CD4-positive, alpha-beta T cell treated with Interleukin-6 at 100 ng/mL for 8 hours (primary cell): ENCODE measurements around the gene ZNF394.

ENCODE experiments used
- DNase-seq: peaks from one replicate; pipeline ENCODE4 v3.0.0-alpha.2; 2020; ENCODE audit warnings: mixed read lengths, low spot score

ZNF394 gene

DNA sequence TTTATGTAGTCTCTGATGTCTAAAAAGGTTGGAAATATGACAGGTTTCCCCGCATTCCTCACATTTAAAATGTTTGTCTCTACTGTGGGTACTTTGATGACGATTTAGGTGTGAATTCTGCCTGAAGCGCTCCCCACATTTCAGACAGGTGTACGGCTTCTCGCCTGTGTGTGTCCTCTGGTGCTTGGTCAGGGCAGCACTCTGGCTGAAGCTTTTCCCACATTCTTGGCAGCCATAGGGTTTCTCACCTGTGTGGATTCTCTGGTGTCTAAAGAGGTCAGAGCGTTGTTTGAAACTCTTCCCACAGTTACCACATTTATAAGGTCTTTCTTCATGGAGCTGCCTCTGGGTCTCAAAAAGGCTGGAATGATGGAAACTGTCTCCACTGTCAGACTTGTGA lies 6.3 kb downstream of the ZNF394 start:
- DNase-seq, result no peak

DNA sequence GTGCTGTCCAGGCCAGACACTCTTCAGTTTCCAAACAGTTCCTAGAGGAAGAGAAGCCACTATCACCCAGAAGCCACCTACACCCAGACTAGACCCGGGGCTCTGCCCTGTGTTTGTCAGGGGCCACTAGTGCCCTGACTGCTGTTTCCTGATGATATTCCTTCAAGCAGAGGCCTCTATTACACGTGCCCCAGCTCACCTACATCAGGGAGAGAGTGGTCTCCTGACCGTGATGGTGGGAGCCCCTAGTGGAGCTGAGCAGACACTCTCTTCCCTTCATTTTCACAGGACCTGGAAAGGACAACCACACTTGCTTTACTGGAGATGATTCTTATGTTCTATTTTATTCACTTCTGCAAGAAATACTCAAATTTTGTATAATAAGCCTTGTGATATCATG lies 9.2 kb downstream of the ZNF394 start:
- DNase-seq, result no peak

DNA sequence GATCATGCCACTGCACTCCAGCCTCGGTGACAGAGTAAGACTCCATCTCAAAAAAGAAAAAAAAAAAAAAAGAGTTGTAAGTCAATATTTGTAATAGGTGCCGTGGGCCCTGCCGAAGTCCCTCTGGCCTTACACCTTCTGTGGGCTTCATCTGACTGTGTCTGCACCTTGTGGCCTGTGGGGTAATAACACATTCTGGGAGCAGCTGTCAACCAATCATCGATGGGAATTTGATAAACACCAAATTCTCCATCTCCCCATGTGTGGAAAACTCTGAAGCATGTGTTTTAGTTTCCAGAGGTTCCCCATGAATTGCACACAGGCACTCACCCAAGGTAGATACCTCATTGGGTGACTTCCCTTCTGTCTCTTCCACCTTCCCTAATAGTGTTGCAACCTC lies 10.8 kb downstream of the ZNF394 start:
- DNase-seq, result no peak

DNA sequence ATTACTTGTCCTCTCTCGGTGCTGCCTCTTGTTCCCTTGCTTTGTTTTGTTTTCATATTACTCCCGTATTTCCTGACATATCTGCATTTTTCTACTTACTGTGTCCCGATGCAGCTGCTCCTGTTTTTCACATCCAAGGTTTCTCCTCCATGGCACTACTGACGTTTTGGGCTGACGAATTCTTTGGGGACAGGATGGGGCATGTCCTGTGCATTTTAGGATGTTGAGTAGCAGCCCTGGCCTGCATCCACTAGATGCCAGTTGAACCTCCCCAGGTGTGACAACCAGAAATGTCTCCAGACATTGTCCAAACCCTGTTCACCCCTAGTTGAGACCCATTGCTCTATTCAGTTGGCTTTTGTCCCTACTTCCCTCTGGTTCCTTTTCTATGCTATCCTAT lies 15.0 kb downstream of the ZNF394 start:
- DNase-seq, result no peak

DNA sequence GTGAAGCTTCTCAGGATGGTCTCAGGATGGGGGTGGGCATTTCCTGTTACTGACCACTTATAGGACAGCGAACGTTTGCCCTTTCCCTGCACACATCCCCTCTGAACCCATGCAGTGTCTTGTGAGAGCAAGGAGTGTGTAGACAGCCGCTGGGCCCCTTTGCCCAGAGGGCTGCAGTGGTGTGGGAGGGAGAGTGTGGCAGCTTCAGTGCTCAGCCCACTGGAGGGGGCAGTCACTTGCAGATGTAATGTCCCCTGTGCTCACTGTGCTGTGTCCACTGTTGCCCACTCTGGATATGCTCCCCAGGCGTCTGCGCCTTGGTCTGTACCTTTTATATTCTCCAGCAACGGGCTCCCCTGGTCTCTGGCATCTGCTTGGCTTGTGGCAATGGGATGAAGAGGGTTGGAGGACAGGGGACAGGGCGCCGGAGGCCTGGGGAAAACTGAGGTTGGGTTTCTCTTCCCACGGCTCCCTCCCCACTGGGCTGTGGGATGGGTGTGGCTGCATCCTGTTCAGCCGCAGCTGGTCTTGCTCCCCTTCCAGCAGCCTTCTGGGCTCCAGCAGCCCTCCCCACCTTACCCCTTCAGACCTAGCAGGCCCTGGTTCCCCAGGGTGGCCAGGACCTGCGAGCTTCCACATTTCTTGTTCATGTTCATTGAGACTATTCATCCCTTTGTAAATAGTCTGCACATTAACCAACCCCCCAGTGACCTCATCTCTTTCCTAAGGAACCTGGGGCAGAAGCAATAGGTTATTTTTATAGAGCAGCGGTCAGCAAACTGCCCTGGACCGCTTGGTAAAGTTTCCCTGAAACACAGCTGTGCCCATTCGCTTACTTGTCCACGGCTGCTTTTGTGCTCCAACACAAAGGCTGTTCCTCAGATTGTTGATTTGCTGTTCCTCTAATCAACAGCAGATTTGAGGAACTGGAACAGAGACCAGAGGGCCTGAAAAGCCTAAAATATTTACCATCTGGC lies 21.3 kb downstream of the ZNF394 start:
- no peak for DNase-seq

DNA sequence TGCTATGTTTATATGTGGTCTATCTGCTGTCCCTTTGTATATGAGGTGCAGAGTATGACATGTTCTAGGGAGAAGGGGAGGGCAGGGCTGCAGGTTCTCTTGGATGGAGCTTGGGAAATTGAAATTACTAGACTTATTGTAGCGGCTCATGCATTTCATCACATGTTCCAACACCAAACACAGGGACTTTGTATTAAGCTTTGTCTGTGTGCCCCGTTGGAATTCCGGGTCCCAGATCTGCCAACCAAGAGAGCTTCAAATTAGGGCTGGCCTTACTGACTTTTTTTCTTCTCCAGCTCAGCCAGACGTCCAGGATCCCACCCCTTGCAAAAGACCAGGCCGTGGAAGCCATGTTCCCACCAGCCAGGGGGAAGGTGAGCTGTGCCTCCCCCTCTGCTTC lies 24.0 kb downstream of the ZNF394 start:
- no peak for DNase-seq

DNA sequence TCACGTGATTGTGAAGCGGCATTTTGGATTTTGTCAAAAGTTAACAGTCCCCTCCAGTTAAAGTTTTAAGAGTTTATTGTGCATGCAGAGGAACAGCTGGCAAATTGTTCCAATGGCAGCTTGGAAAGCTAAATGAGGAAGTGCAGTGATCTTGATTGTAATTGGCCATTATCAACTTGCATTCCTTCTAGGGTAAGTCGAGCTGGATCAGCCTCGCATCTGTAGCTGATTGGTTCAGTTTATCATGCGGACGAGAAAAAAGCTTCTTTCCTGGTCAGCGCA lies 26.8 kb downstream of the ZNF394 start:
- DNase-seq, result no peak

DNA sequence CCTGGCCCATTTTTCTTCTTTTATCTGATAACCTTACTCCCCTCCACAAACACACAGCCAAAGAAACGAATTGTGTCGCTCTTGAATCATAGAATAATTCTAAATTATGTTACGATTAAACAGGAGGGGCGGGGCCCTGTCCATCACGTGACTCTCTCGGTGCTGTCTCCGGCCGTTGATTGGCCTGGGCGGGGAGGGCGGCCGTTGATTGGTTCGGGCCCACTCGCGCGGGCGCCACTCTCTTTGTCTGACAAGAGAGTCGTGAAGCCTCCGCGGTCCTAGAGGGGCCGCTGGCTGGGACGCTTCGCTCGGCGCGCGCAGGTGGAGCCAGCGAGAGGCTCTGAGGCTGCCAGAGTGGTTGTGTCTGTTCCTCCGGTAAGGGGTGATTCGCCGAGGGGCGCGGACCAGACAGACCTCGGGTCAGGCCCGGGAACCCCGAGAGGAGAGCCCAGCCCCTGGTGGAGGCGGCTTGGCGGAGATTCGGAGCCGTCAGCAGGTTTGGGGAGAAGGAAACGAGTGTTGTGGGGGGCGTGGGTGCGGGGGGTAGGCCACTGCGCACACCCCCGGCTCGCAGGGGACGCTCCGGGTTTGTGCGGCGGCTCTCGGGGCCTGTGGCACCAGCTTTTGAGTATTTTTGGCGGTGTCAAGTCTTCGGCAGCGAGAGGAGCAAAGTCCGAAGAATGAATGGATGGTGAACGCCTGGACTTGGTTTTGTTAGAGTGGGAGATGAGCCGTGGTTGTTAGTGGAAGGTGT lies 27.3 kb downstream of the ZNF394 start, which contains the start of gene ZNF789:
ZNF789 (plus strand) TSS at position 330 of the 754 bp plus-strand sequence. CDS start 3,567 bp downstream, outside the sequence.
- peak; percentile 97 for DNase-seq

DNA sequence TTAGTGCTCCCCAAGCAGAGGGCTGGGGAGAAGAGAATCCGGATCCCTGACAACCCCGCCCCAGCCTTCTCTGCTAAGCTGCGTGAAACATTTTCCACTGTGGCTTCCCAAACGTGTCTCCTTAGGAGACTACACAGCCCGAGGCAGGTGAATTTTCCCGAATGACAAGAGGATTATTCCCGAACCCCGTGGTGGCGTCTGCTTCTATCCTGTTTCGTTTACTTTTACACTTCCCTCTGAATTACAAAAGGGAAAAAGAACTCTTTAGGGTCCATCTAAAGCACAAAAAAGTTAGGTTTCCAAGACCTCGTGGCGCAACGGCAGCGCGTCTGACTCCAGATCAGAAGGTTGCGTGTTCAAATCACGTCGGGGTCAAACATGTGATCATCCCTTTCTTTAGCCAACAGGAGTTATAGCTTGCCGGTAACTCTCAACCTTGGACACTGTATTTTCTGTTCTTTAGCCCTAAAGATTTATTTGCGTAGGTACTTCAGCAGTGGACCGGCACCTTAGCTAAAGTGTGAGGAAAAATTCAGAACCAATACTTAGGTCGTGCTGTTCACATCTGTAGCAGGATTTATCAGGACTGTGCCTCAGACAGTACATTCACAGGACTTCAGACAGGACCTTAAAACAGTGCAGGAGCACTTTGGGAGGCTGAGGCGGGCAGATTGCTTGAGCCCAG lies 30.6 kb downstream of the ZNF394 start:
- no peak for DNase-seq

DNA sequence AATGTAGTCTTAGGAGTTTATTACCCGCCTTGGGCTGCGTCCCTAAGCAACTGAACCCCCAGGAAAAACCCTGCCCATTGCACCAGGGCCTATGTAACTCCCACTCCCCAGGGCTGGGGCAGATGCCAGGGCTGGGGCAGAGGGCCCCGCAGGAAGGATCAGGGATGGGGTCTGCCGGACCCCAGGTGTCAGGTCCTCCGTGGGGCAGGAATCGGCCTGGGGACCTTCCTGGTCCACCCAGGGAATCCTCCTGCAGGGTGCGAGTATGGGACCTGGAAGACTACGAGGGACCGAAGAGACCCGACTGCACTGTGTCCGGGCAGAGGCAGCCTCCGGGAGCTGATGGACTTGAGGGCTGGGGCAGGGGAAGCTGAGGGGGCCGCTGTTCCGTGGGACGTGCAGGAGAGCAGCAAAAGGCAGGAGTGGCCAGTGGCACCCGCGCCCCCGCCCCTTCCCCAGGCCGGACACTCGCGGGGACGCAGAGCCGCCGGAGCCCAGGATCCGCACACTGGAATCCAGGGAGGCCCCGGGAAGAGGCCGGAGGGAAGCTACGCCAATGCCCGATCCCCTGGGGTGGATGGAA lies 31.7 kb downstream of the ZNF394 start:
- no peak for DNase-seq

DNA sequence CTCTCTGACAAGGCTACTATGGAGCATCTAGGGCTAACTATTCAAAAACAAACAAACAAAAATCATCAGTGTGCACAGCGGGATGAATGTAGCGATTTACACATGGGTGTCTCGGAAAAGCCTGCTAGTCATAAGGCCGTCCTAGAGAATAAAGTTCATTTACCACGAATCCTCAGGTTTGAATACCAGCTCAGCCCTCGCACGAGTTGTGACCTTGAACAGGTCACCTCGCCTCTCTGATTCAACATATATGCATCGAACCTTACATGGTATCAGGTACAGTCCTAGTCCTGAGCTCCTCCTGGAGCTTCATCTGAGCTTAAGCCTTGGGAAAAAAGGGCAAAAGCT lies 34.7 kb downstream of the ZNF394 start:
- DNase-seq, result no peak

DNA sequence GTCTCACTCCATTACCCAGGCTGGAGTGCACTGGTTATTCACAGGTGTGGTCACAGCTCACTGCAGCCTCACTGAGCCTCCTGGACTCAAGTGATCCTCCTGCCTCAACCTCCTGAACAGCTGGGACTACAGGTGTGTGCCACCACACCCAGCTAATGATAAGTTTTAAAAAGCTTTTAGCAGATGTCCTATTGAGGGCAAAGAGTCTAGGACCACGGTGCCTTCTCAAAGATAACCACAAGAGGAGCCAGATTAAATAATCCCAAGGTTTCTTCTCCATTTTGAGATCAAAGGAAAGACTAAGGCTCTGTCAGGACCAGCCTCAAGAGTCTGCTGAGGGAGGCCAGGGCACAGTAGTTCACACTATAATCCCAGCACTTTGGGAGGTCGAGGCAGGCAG lies 38.9 kb downstream of the ZNF394 start:
- DNase-seq, result no peak

DNA sequence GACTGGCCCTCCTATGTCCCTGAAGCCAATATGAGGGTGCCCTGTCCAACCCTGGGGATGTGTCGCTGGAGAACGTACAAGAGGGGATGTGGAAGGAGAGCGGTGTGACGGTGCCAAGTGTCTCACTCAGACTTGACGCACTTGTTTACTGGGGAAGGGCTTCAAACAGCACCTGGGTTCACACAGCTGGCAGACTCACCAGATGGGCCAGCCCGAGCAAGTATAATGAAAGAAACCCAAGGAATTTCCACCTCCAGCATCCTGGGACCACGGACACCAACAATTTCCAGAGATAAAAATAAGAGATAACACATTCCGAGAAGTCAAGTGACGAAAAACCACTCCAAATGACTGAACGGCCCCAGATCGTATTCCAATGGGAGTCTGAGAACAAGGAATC lies 39.4 kb downstream of the ZNF394 start:
- no peak for DNase-seq

DNA sequence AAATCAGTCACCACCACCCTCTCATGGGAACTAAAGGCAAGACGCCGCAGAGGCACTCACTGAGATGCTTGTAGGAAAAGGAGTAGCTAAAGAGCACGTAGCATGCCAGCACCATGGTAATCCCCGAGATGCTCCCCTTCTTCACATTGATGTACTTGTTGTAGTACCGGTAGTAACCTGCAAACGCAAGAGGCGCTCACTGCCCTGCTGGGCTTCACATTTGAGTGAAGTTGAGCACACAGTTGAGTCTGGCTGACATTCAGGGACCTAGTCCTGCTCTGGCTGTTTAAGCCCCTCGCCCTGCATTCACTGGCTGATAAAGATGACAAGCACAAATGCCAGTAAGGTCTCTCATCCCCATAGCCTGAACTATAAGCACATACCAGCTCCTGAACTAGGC lies 41.0 kb downstream of the ZNF394 start:
- DNase-seq, result no peak

DNA sequence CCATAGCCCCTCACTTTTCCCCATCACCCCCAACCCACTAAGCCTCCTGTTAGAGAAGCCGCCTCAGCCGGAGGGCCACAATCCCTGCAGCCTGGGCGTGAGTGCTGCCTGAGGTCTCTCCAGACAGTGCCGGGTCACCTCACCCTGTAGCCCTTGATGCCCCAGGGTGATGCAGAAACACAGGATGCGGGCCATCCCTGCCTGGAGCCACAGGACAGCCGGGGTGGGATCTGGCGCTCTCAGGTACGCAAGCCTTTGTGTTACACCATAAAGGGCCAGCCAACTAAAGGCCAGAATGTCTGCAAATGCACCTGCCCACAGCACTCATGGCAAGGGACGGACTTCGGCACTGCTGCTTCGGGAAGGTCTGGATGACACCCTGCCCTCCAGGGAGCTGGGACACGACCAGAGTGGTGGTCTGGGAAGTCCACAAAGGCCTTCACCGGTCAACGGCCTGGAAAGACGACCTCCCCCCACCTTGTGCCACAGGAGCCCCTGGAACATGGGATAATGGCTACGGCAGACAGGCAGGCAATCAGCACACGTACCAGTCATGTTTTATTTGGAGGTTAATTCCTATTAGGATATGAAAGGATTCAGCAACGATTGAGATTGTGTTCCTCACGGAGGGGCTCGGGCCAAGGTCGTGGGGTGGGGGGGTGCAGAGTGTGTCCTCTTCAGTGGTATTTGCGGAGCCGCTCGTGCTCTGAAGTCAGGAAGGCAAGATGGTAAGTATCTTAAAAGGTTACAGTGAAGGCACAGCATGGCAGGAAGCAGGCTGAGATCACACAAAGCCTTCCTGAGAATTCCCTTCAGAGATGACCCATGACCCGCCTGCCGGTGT lies 42.2 kb downstream of the ZNF394 start:
- no peak for DNase-seq

DNA sequence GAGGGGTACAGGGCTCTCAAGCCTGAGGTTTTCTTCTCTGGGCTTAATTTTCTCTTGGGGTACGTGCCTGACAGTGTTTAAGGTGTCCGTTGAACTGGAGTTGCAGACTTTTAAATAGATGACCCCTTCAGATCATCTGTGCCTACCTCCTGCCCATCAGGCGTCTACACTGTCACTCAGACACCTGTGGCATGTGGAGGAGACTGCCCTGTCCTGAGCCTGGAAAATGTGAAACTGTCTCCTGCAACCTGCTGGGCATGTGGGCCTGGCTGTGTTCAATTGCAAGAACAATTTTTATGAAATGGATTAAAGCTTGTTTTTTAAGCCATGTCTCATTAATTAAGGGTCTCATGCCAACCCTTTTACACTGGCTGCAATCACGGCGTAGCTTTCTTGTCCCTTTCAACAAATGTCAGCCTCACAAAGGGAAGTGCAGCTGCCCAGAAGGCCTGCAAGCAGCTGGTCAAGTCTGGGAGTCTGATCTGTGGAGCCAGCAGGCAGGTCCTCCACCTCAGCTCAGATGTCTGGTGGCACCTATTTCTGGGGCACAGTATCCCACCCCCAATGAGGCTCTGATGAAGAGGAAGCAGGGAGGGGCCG lies 42.9 kb downstream of the ZNF394 start:
- DNase-seq, result no peak

DNA sequence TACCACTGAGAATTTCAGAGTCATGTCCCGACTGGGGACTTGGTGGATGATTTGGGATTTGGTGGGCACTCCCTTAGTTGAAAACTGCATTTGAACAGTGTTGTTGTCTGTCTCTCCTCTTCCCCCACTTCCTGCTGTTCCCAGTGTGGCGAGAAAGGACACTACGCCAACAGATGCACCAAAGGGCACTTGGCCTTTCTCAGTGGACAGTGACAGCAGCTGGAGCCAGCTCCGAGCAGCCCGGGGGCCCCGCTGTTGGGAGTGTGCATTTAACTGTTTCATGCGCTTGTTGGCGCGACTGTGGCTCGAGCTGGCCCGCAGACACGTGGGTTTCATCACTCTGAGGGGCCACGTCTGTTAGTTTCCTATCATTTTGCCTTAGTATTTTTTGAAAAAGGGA lies 43.8 kb downstream of the ZNF394 start:
- no peak for DNase-seq

DNA sequence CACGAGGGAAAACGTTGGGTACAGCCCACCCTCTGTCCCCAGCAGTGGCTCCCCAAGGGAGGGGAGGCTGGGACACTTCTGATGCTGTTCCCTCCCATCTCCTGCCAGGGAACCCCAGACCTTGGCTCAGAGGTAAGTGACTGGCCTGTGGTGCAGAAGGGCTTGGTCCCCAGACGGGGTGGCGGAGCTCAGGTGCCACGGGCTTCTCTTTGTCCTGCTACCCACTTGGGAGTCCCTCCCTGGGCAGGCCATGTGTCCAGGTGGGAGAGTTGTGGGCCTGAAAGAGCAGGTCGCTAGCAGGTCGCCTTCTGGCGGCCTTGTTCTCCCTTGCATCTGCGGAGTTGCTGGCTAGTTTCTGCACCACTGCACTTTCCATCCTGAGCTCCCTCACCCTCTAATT lies 44.2 kb downstream of the ZNF394 start:
- no peak for DNase-seq

DNA sequence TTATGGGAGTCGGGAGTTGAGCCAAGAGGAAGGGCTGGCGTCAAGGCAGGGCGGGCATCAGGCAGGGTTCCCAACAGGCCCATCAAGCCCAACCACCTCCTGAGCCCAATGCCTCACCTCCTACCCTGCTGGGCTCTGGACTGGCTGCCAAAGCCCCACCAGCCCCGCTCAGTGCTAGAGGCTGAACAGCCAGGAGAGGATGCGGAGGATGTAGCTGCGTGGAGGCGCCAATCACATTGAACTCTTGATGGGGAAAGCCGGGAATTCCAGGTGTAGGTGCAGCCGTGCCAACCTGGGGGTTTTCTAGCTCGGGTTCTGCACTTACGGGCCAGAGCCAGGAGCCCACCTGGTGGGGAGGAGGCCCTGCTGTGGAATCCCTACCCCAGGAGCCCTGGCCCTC lies 47.0 kb downstream of the ZNF394 start:
- DNase-seq, result no peak

DNA sequence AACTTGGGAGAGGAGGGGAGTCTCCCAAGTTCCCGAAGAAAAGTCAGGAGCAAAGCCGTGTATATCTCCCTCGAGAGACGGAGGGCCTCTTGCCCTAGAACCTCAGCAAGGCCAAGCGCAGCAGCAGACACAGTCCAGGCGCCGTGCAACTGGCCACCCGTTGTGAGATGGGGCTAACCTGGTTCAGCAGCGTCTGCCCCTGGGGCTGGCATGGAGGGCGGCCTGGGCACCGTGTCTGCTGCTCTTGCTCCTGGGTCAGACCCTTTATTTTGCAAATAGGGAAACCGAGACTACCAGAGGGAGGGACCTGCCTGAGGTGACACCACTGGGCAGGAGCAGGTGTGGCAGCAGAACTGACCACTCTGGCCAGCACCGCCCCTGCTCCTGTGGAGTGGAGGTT lies 47.5 kb downstream of the ZNF394 start:
- no peak for DNase-seq

DNA sequence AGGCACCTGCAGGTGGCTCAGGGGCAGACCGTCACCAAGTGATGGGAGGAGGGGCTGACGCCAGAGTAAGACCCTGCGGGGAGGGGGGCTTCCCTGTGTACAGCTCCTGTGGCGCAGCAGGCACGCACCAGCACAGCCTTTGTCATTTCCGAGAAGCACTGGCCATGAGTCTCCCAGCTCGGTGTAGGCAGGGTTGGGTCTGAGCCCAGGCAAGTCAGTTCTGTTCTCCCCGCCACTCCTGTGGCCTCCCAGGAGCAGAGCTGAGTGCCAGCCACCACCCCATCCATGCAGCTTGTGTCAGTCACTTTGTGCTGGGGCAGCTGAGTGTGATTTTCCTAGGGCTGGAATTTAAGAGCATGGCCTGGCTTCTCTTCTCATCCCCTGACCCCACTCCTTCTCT lies 48.1 kb downstream of the ZNF394 start:
- no peak for DNase-seq
